ENCODE data around the gene TMC5. TPM values are rescaled to one million over a fixed set of nuclear protein-coding genes. Genes with fewer than 3 reads are reported as not detected.

TMC5 gene
- total RNA-seq, 2 experiments from 2014 or later = not detected

DNA sequence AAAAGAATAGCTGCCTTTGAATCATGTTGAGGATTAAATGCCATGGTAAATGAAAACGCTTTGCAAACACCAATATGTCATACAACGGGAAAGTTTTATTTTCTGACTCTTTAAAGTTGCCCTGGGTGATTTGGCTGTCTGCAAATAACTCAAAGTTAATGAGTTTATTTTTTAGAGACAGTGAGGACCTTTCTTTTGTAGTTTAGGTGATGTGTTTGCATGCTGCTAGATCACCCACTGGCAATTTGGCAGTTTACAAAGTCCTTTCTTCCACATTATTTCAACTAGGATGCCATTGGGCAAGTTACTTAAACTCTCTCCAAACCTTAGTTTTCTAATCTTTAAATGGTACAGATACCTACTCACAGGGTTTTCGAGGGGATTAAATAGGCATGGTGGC, 66.4 kb downstream of the TMC5 start:
- DNase-seq = no peak
- CTCF ChIA-PET = no interaction called here
- no peaks in the 10 kb centered on the region for H3K27me3 Mint-ChIP-seq

DNA sequence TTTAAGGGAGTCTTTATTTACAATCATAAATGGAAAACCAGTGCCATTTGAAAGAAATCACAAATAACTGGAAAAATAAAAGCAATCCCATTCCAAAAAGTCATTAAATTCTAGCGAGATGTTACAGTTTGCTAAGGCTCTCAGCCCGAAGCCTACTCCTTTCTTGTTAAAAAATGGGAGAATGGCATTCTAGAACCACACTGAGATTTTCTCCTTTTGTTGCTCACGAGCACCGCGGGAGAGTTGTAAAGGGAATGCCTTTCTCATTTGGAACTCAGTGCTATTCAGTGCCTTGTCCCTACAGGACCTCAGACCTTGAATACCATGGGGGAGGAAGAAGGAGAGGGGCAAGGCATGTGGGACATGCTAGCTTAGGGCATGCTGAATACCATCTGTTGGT, 67.9 kb downstream of the TMC5 start:
- CTCF ChIA-PET = no interaction called here
- no peaks in the 10 kb centered on the region for H3K4me1 Mint-ChIP-seq (ENCODE audit: low read depth)
- no peak for DNase-seq
- Histone ChIP-seq H3K4me3 (ENCODE audit: low read length) (no peak overlapping the region), H3K36me3 (ENCODE audit: insufficient read depth, low read length) (no peaks in the 10 kb centered on the region), H3K9me3 (ENCODE audit: control insufficient read depth in 1 of 2, insufficient read depth in 1 of 2, low read length in 2 of 2) (no peaks in the 10 kb centered on the region), H3K27me3 (ENCODE audit: control insufficient read depth in 1 of 2, insufficient read depth in 2 of 2, low read length in 2 of 2) (no peaks in the 10 kb centered on the region), H3K27ac (ENCODE audit: low read depth in 1 of 2, low read length in 2 of 2) (no peak overlapping the region), H3K4me1 (ENCODE audit: insufficient read depth, low read length) (no peaks in the 10 kb centered on the region)
- no peak overlapping the region for H3K27ac Mint-ChIP-seq
- no peaks in the 10 kb centered on the region for H3K27me3 Mint-ChIP-seq
- ATAC-seq (ENCODE audit: poor library complexity) = no peak
- intact Hi-C loops (cut with DNase I, micrococcal nuclease) = no loop called here
- POLR2A ChIA-PET = no interaction called here
- TF ChIP-seq, protein P1, sequence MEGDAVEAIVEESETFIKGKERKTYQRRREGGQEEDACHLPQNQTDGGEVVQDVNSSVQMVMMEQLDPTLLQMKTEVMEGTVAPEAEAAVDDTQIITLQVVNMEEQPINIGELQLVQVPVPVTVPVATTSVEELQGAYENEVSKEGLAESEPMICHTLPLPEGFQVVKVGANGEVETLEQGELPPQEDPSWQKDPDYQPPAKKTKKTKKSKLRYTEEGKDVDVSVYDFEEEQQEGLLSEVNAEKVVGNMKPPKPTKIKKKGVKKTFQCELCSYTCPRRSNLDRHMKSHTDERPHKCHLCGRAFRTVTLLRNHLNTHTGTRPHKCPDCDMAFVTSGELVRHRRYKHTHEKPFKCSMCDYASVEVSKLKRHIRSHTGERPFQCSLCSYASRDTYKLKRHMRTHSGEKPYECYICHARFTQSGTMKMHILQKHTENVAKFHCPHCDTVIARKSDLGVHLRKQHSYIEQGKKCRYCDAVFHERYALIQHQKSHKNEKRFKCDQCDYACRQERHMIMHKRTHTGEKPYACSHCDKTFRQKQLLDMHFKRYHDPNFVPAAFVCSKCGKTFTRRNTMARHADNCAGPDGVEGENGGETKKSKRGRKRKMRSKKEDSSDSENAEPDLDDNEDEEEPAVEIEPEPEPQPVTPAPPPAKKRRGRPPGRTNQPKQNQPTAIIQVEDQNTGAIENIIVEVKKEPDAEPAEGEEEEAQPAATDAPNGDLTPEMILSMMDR (IDR thresholded peaks at IDR 0.05) = no peak
- no peaks in the 10 kb centered on the region for H3K36me3 Mint-ChIP-seq (ENCODE audit: low read depth)
- no peak overlapping the region for H3K4me3 Mint-ChIP-seq
- H3K9me3 Mint-ChIP-seq = no peaks in the 10 kb centered on the region

More for the DNA sequence above, 66.4 kb downstream of the TMC5 start:
- no peak overlapping the region for H3K27ac ChIP-seq (ENCODE audit: low read depth in 1 of 2, low read length in 2 of 2)
- Mint-ChIP-seq H3K4me3 (no peak overlapping the region), H3K36me3 (ENCODE audit: low read depth) (no peaks in the 10 kb centered on the region), H3K27ac (no peak overlapping the region), H3K4me1 (ENCODE audit: low read depth) (no peaks in the 10 kb centered on the region), H3K9me3 (no peaks in the 10 kb centered on the region)
- POLR2A ChIA-PET = no interaction called here
- no peaks in the 10 kb centered on the region for H3K27me3 ChIP-seq (ENCODE audit: control insufficient read depth in 1 of 2, insufficient read depth in 2 of 2, low read length in 2 of 2)
- no peak for ATAC-seq (ENCODE audit: poor library complexity)
- H3K36me3 ChIP-seq (ENCODE audit: insufficient read depth, low read length) = no peaks in the 10 kb centered on the region
- TF ChIP-seq, protein P1 (IDR thresholded peaks at IDR 0.05) = no peak
- H3K4me1 ChIP-seq (ENCODE audit: insufficient read depth, low read length) = no peaks in the 10 kb centered on the region
- no peak overlapping the region for H3K4me3 ChIP-seq (ENCODE audit: low read length)
- intact Hi-C loops (cut with DNase I, micrococcal nuclease) = no loop called here
- H3K9me3 ChIP-seq (ENCODE audit: control insufficient read depth in 1 of 2, insufficient read depth in 1 of 2, low read length in 2 of 2) = no peaks in the 10 kb centered on the region

DNA sequence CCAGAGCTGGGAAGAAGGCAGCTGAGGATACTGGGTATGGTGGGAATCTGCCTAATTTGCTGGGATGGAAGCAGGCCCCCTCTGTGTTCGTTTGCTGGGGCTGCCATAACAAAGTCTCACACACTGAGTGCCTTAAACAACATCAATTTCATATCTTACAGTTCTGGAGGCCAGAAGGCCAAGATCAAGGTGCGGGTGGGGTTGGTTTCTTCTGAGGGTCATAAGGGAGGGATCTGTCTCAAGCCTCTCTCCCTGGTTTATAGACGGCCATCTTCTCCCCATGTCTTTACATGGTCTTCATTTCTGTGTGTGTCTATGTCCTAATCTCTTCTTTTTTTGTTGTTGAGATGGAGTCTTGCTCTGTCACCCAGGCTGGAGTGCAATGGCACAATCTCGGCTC, 68.4 kb downstream of the TMC5 start:
- intact Hi-C loops (cut with DNase I, micrococcal nuclease) = no loop called here
- no peak overlapping the region for H3K4me3 Mint-ChIP-seq
- no peaks in the 10 kb centered on the region for H3K27me3 Mint-ChIP-seq
- no peaks in the 10 kb centered on the region for H3K4me1 ChIP-seq (ENCODE audit: insufficient read depth, low read length)
- DNase-seq (no peak), ATAC-seq (ENCODE audit: poor library complexity) (no peak)
- H3K4me1 Mint-ChIP-seq (ENCODE audit: low read depth) = no peaks in the 10 kb centered on the region
- no peak overlapping the region for H3K27ac Mint-ChIP-seq
- no peaks in the 10 kb centered on the region for H3K9me3 Mint-ChIP-seq
- POLR2A ChIA-PET = no interaction called here
- H3K4me3 ChIP-seq (ENCODE audit: low read length) = no peak overlapping the region
- no peaks in the 10 kb centered on the region for H3K9me3 ChIP-seq (ENCODE audit: control insufficient read depth in 1 of 2, insufficient read depth in 1 of 2, low read length in 2 of 2)
- H3K36me3 Mint-ChIP-seq (ENCODE audit: low read depth) = no peaks in the 10 kb centered on the region
- no peak overlapping the region for H3K27ac ChIP-seq (ENCODE audit: low read depth in 1 of 2, low read length in 2 of 2)
- no peaks in the 10 kb centered on the region for H3K27me3 ChIP-seq (ENCODE audit: control insufficient read depth in 1 of 2, insufficient read depth in 2 of 2, low read length in 2 of 2)
- CTCF ChIA-PET = no interaction called here
- H3K36me3 ChIP-seq (ENCODE audit: insufficient read depth, low read length) = no peaks in the 10 kb centered on the region
- TF ChIP-seq, protein P1 (IDR thresholded peaks at IDR 0.05) = no peak
